ENCODE results near the gene PPM1F.
"Not testable (repeated sequence)": the region's sequence is repeated elsewhere in the genome, so short reads cannot be mapped to it uniquely, and the experiment has no call there.

PPM1F gene

DNA sequence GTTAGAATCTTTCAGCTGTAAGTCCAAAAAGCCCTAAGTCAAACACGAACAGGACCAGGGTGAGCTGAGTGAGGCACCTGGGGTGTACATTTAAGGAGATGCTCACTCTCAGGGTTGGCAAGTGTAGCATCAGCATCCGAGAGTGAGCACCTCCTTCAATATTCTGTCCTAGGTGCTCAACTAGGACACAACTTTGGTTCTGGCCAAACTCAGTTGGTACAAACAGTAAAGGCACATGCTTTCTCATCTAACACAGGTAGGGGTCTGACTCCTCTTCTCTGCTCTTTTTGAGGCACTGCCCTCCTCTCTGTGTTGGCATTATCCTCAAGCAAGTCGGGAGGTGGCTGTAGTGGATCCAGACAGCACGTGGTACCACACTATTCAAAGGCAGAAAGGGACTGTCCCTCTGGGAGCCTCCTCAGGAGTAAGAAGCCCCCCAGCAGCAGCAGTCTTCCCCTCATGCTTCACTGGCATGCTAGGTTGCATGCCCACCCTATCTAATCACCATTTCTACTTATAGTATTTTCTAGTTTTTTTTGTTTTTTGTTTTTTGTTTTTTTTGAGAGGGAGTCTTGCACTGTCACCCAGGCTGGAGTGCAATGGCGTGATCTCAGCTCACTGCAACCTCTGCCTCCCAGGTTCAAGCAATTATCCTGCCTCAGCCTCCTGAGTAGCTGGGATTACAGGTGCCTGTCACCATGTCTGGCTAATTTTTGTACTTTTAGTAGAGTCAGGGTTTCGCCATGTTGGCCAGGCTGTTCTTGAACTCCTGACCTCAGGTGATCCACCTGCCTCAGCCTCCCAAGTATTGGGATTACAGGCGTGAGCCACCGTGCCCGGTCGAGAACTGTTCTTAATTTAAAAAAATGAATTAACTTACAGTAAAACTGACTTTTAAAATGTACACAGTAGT lies 70.6 kb downstream of the PPM1F start:
- DNase-seq, result no peak

DNA sequence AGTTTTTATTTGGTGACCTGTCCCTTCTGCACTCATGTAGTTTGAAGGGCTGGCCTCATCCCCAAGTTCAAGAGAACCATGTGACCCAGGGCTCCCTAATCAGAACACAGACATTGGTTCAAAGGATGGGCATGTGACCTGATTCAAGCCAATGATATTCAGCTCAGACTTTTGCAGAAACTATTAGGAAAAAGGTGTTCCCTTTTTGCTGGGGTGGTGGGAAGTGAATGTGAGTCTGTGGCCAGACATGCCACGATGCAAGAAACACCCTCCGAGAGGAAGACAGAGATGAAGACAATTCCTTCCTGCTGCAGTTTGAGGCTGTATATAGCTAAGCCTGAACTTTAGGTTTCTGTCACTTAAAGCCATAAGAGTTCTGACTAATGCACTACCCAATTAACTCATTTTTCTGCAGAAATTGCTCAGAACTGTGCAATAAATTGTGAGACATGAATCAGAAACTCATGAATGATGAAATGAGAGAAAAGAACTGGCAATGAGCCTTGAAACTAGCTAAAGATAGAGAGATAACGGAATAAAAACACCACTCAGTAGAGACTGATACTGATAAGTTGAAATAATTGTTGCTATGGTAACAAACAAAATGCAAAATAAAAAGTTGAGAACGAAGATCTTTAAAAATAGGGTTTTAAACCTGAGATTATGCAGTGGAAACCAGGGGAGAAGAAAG lies 76.0 kb downstream of the PPM1F start:
- DNase-seq, result peak; percentile 17

DNA sequence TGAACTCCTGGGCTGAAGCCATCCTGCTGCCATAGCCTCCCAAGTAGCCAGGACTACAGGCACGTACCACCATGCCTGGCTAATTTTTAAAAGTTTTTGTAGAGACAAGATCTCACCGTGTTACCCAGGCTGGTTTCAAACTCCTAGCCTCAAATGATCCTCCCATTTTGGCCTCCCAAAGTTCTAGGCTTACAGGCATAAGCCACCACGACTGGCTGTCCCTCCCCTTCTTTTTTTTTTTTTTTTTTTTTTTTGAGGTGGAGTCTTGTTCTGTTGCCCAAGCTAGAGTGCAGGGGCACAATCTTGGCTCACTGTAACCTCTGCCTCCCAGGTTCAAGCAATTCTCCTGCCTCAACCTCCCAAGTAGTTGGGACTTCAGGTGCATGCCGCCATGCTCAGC lies 77.7 kb downstream of the PPM1F start:
- DNase-seq, result not testable (repeated sequence)

GRCh38 chr22:21873619-21874018 lies 79.0 kb downstream of the PPM1F start:
- no peak for DNase-seq

GRCh38 chr22:21872741-21873140 lies 79.9 kb downstream of the PPM1F start:
- DNase-seq, result not testable (repeated sequence)

Data from CD4-positive, alpha-beta T cell treated with Interleukin-10 for 1 hour (primary cell).